Glomerular visceral epithelial cell (primary cell): Measurements from ENCODE around the gene ACER2.

Source experiments
- DNase-seq: peaks from one replicate; pipeline ENCODE4 v3.0.0-alpha.2; 2016; ENCODE audit errors: extremely low spot score

Gene ACER2

DNA sequence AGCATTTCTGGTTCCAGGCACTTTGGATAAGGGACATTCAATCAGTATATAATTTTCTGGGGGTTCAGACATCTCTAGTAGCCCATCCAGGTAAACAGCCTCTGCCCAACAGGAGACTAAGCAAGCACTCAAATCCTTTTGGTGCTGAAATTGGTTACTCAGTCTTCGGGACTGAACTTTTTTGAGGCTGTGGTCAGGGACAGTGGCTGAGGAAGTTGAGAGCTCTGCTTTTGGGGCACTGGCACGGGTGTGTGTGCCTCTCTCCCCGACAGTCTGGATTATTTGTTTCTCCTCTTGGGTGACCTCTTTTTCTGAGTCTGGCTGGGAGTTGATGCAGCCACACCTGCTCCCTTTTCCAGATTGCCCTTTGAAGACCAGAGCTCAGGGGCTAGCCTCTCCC lies 47.6 kb downstream of the ACER2 start:
- no peak for DNase-seq

DNA sequence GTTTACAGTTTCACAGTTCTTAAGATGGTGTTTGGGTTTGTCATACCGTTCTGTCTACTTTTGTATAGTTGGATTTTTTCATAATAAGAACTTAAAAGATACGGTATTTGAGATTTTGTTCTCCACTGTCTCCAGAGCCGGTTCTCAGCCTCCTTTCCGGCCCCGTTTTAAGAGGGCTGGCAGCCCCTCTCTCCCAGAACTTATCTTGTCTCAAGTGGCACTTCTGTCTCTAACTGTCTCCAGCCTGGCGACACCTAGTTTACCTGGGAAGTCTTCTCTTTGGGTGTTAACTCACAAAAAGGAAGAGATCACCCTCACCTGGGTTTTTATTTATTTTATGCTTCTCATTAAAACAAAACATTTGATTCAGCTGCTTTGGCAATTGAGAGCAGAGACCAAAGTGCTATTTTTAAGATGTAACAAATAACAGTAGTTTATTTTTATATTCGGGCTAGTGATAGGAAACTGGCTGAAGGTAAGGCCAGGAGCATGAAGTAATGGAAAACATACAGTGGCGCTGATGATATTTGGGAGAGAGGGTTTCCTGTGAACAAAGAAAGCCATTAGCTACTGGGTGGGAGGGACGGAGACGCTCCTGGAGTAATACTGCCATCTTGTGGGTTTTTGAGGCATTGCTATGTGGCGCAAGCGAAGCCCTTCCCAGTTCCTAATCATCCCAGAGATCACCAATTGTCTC lies 48.3 kb downstream of the ACER2 start:
- DNase-seq = peak; percentile 78

GRCh38 chr9:19457693-19458009 lies 48.8 kb downstream of the ACER2 start:
- DNase-seq = no peak

DNA sequence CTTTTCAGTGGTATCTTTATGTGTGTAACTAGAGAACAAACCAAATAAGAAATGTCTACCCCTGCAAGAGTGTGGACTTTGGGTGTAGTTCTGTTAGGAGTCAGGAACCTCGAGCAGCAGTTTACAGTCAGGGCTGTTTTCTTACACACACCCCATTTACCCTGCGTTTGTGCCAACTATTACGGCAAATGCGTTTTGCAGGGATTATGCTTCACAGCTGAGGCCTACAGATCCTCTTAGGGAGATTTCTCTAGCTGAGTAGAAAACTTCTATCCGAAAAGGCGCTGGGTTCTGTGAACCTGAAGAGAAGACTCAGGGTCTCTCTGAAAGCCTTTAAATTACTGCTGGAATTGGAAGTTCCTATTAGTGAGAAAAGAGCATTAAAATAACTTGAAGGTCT lies 51.4 kb downstream of the ACER2 start:
- DNase-seq = no peak

DNA sequence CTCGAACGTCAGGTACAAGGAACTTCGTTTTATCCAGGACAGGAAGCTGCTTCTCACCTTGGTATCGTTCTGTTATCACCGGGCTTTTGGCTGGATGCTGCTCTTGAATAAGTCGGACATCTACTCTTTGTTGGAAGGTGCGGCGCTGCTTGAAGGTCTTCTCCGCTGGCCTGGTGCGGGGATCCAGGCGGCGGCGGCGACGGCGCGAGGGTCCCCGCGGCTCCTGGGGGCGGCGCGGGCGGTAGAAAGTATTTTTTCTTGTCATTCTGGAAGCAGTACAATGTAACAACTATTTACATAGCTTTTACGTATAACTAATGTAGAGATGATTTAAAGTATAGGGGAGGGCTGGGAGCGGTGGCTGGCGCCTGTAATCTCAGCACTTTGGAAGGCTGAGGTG lies 52.3 kb downstream of the ACER2 start:
- no peak for DNase-seq

- DNase-seq = no peak
These were observed 55.4 kb downstream of the ACER2 start for GRCh38 chr9:19464061-19464763.

DNA sequence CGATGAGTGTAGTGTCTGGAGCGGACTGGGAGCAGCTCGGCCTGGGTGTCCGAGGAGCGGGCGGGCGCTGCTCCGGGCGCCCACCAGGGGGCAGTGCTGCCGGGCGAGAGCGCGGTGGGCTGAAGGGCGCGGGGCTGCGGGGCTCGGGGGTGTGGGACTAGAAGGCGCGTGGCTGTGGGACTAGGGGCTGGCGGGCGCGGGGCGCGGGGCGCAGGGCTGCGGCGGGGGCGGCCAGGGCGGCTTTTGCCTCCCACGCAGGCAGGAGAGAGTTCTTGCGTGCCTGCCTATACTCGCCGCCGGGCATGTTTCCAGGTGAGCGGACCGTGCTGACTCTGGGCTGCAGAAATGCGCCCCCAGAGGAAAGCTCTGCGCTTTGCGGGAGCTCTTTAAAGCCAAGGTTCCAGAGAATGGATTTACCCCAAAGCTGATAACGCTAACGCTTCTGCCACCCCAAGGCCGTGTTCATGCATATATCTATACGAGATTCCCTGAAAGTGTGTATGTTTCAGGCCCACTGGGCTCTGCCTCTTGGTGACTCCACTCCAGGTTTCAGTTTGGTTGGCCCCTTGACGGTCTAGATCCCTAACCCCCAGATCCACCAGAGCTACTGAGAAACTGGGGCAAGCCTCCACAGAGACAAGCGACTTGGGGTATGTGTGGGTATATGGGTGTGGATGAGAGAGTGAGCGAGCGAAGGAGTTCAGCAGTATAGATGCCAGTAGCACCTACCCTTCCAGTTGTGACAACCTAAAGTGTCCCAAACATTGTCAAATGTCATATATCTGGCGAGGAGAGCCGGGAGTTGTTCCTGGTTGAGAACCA lies 56.2 kb downstream of the ACER2 start:
- peak; percentile 81 for DNase-seq

DNA sequence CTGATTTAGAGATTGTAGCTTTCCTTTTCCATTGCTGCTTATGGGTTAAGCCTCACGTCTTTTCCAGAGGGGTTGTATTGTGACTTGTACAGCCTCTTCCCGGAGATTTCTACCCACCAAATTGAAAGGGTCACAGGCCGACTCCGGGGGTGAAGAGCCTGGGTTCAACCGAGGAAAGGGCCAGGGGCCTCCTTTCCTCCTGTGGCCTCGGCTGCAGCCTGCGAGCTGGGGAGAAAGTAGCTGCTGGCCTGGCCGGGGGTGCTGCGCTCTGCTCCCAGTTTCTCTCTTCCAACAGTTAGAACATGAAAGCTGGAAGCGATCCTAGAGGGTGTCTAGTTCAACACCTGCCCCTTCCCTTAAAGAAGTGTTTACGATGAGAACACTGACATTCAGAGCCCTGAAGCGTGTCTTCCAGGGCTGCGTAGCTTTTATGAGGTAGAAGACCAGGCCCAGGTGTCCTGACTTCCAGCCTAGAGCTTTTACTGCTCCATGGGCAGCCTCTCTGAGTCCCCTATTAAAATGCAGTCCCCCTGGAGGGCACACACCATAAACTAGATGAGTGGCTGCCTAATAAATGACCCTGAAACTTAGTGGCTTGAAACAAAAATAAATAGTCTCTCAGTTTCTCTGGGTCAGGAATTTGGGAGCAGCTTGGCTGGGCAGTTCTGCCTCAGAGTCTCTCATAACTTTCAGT lies 56.9 kb downstream of the ACER2 start:
- no peak for DNase-seq

DNA sequence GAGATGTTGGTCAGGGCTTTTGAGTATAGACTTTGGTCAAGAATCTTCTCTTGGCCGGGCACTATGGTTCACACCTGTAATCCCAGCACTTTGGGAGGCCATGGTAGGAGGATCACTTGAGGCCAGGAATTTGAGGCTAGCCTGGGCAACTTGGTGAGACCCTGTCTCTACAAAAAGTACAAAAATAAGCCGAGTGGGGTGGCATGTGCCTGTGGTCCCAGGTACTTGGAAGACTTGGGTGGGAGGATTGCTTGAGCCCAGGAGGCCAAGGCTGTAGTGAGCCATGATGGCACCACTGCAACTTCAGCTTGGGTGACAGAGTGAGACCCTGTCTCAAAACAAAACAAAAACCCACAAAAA lies 57.5 kb downstream of the ACER2 start:
- no peak for DNase-seq

GRCh38 chr9:19469271-19469670 lies 60.5 kb downstream of the ACER2 start:
- DNase-seq = no peak

GRCh38 chr9:19470567-19470966 lies 61.8 kb downstream of the ACER2 start:
- no peak for DNase-seq

DNA sequence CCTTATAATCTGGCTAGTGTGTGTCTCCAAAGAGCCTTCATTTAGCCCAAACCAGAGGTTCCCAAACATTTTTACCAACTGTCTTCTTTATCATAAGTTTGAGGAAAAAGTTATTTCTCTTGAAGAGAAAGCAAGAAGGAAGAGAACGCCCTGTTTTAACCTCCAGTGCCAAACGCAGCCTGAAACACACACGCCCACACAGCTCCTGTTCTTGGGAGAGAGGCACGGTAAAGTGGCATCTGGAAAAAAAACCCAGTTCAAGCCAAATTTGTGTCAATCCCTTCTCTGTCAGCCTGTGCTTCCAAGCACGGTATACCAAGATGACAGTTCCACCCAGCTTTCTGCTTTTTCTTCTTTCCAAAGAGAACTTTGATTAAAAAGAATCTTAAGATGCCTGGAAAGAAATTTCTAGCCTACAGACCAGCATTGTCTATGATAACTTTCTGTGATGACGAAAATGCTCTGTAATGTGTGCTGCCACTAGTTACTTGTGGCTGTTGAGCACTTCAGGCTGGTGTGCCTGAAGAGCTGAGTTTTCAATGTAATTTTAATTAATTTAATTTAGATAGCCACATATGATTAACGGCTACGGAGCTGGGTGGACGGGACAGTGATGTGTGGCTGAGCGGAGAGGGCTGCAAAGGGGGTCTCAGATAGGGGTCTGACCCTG lies 62.3 kb downstream of the ACER2 start:
- DNase-seq = no peak

- peak; percentile 69 for DNase-seq
These were observed 63.2 kb downstream of the ACER2 start for GRCh38 chr9:19471737-19472648.

DNA sequence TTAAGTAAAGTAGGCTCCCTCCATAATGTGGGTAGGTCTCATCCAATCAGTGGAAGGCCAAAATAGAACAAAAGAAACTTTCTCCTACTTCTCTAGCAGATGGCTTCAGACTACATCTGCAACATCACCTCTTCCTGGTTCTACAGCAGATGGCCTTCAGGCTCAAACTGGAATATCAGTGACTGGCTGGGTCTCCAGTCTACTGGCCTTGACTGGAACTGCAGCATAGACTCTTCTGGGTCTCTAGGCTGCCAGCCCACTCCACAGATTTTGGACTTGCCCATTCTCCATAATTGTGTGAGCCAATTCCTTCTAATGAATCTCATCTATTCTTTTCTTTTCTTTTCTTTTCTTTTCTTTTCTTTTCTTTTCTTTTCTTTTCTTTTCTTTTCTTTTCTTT lies 64.8 kb downstream of the ACER2 start:
- no peak for DNase-seq

DNA sequence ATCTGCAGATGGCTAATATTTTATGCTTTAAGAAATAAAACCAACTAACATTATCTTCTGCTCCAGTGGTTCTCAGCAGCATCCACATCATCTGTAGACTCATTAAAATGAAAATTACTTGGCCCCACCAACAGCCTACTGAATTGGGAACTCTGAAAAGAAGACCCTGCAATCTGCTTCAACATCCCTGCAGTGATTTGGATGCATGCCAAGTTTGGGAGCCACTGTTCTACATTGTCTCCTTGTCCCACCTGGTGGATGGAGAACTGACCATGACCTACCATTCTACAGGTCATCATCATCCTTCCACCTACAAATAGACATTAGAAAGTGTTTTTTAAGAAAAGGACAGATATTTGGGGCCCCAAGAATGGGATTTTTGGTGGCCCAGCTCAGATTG lies 71.1 kb downstream of the ACER2 start:
- no peak for DNase-seq

GRCh38 chr9:19480345-19480744 lies 71.5 kb downstream of the ACER2 start:
- DNase-seq = no peak

DNA sequence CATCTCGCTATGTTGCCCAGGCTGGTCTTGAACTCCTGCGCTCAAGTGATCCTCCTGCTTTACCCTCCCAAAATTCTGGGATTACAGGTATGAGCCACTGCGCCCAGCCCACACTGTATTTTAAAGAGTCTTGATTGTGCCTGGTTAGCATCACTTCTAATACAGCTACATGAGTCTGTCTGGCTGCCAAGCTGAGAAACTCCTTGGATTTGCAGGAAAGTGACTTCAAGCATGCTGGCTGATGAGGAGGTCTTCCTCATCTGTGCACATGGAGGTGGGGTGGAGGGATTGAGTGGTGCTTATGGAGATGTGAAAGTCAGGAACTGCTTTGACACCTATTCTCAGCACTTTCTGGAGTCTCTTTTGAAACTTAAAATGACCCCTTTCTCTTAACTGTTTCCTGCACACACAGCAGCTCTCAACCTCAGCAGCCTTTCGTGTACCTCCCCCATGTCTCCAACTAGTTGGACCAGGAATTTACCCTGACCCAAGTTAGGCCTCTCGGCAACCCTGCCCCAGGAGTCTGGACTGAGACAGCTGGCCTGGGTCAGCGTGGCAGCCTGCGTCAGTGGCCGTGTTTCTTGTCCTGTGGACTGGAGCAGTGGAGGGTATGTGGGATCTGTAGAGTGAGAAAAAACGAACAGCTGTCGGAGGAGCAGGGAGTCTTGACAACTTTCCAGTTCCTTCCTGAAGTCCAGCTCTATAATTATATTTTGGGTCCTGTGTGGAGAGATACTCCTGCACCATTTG lies 72.5 kb downstream of the ACER2 start:
- DNase-seq = no peak

- DNase-seq = no peak
These were observed 73.2 kb downstream of the ACER2 start for GRCh38 chr9:19481971-19482404.

DNA sequence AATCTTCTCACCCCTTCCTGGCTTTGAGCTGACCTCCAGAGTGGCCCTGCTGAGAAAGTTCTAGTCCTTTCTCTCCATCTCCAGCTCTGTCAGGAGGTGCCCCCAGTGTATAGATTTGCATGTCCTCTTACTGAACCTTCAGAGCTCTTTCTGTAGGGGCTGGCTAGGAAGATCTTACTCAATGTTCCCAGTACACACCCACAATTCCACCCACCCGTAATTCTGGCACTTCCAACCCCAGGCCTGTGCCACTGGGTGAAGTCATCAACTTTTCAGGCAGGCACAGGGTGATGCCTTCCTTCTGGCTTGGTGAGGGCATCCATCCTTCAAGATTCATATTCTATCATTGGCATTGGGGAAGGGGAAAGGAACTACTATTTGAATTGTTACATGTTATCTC lies 75.9 kb downstream of the ACER2 start:
- DNase-seq = no peak

- no peak for DNase-seq
These were observed 76.4 kb downstream of the ACER2 start for GRCh38 chr9:19485193-19485592.
